T-cell (primary cell): ENCODE data around the gene FOXI1. TPM values are rescaled to one million over a fixed set of nuclear protein-coding genes. Genes with fewer than 3 reads are reported as not detected.

ENCODE experiments used
- ATAC-seq, 4 experiments: fragments of 200-7000 bp in 3 of 4; fragments of 150-1000 bp in 1 of 4; cut with Tn5 transposase; replicated peaks in 1 of 4; 1 replicate in 3 of 4; 2 replicates in 1 of 4; pipeline ENCODE4 v1.10.0; 2021; ENCODE audit warnings: moderate library complexity in 3 of 4, mild to moderate bottlenecking in 2 of 4, moderate number of reproducible peaks in 1 of 4
- CTCF ChIA-PET, 2 donors: fragments of 300-600 bp; sonication (Branson Sonifier 250); formaldehyde crosslinking; loops; one replicate each; lab custom pipeline; 2022; ENCODE audit warnings: antibody characterized with exemption in 2 of 2; lab: Charles Lee
- POLR2A ChIA-PET, 2 donors: fragments of 300-600 bp; sonication (Branson Sonifier 250); formaldehyde crosslinking; loops; one replicate each; lab custom pipeline; 2022; ENCODE audit warnings: antibody characterized with exemption in 2 of 2; lab: Charles Lee
- DNase-seq, 35 experiments: peaks; one replicate each; pipeline versions ENCODE4 v3.0.0 to v3.0.0-alpha.2; 2013 to 2023
- H3K27ac ChIP-seq: one replicate; pipeline ENCODE4 v1.5.1; 2013; ENCODE audit warnings: low read length
- H3K27me3 ChIP-seq, 2 experiments: replicated peaks in 1 of 2; 1 replicate in 1 of 2; 2 replicates in 1 of 2; pipeline versions ENCODE4 v1.6.1 to v1.7.0; 2013; ENCODE audit warnings: low read length in 1 of 2, mixed read lengths in 1 of 2; ENCODE audit not compliant: control insufficient read depth in 2 of 2, insufficient read depth in 2 of 2; ENCODE audit errors: extremely low read depth in 1 of 2
- H3K36me3 ChIP-seq, 2 donors: 1 replicate in 1 of 2; 2 replicates in 1 of 2; pipeline versions ENCODE4 v1.6.1 to v1.7.0; 2013; ENCODE audit warnings: low read length in 1 of 2; ENCODE audit not compliant: control insufficient read depth in 2 of 2, insufficient read depth in 1 of 2; ENCODE audit errors: extremely low read depth in 1 of 2
- H3K4me1 ChIP-seq, 2 experiments: 1 replicate in 1 of 2; 2 replicates in 1 of 2; pipeline versions ENCODE4 v1.6.1 to v1.7.0; 2013; ENCODE audit warnings: low read length in 2 of 2, mixed read lengths in 1 of 2; ENCODE audit not compliant: insufficient read depth in 2 of 2, control insufficient read depth in 1 of 2; ENCODE audit errors: extremely low read depth in 1 of 2
- H3K4me3 ChIP-seq, 2 donors: 1 replicate in 1 of 2; 2 replicates in 1 of 2; pipeline versions ENCODE4 v1.5.1 to v1.7.0; 2013; ENCODE audit warnings: mild to moderate bottlenecking in 2 of 2, low read length in 1 of 2, moderate library complexity in 1 of 2; ENCODE audit not compliant: control insufficient read depth in 1 of 2; ENCODE audit errors: extremely low read depth in 1 of 2
- H3K9me3 ChIP-seq: 2 replicates; pipeline ENCODE4 v1.7.0; 2013
- H3K27ac Mint-ChIP-seq, 2 donors: one replicate each; pipeline ENCODE4 v1.8.0; 2020 to 2021; ENCODE audit warnings: mild to moderate bottlenecking in 2 of 2, mixed read lengths in 2 of 2
- H3K27me3 Mint-ChIP-seq, 2 donors: one replicate each; pipeline ENCODE4 v1.8.0; 2021 to 2022; ENCODE audit warnings: mixed read lengths in 2 of 2
- H3K36me3 Mint-ChIP-seq: one replicate; pipeline ENCODE4 v1.8.0; 2021; ENCODE audit warnings: mixed read lengths
- H3K4me1 Mint-ChIP-seq, 3 donors: one replicate each; pipeline ENCODE4 v1.8.0; 2020 to 2022; ENCODE audit warnings: mixed read lengths in 3 of 3, mild to moderate bottlenecking in 1 of 3
- H3K4me3 Mint-ChIP-seq, 3 donors: one replicate each; pipeline ENCODE4 v1.8.0; 2020 to 2022; ENCODE audit warnings: mild to moderate bottlenecking in 3 of 3, mixed read lengths in 3 of 3, moderate library complexity in 3 of 3
- H3K9me3 Mint-ChIP-seq, 3 donors: one replicate each; pipeline ENCODE4 v1.8.0; 2020 to 2022; ENCODE audit warnings: mixed read lengths in 3 of 3
- WGBS: methylation state at CpG from one replicate; pipeline ENCODE4 v1.1.5; 2013; ENCODE audit warnings: missing lambda C conversion rate; ENCODE audit not compliant: insufficient coverage; 5-methylcytosine and 5-hydroxymethylcytosine counted together
- total RNA-seq, 35 experiments: library from RNA in 6 of 35; stranded (reverse) in 6 of 35; fragments of 120-200 nt in 1 of 35; gene quantifications; one replicate each; pipeline versions ENCODE4 v1.2.1 to v1.2.4 and lab custom pipeline; 2013 to 2026

FOXI1 gene
- total RNA-seq, 5 donors from 2014 or later (not counting 1 experiment from before 2014, with no cell fraction given) = 0.16 to 0.35 TPM; not detected in 3

- H3K27ac Mint-ChIP-seq = no peak overlapping the region
- Histone ChIP-seq H3K4me1 (no peaks in the 10 kb centered on the region), H3K9me3 (no peaks in the 10 kb centered on the region), H3K27me3 (no peaks in the 10 kb centered on the region), H3K27ac (no peak overlapping the region), H3K4me3 (no peak overlapping the region), H3K36me3 (no peaks in the 10 kb centered on the region)
- H3K9me3 Mint-ChIP-seq = no peaks in the 10 kb centered on the region
- ATAC-seq (no peak), DNase-seq (no peak)
- no peak overlapping the region for H3K4me3 Mint-ChIP-seq
- POLR2A ChIA-PET = interaction anchor here in 1 of 2 donors (0.6 kb wide), 1 partner anchor 537 kb away, joined by 3 read pairs; no protein-coding TSS in a partner anchor
- no peaks in the 10 kb centered on the region for H3K4me1 Mint-ChIP-seq
- H3K36me3 Mint-ChIP-seq = no peaks in the 10 kb centered on the region
- CTCF ChIA-PET = no interaction called here
- 82% methylated on average over 1 of the region's 2 CpGs for WGBS
- peaks cover 10 to 20% of the 10 kb centered on the region in 2 donors for H3K27me3 Mint-ChIP-seq
Observed at GRCh38 chr5:170117736-170118135, 12.0 kb downstream of the FOXI1 start.

- Histone ChIP-seq H3K4me1 (no peaks in the 10 kb centered on the region), H3K4me3 (no peak overlapping the region), H3K36me3 (no peaks in the 10 kb centered on the region), H3K27me3 (peaks cover 0 to 7% of the 10 kb centered on the region in 2 experiments), H3K9me3 (no peaks in the 10 kb centered on the region), H3K27ac (no peak overlapping the region)
- Mint-ChIP-seq H3K4me1 (no peaks in the 10 kb centered on the region), H3K36me3 (no peaks in the 10 kb centered on the region), H3K27me3 (peaks cover 18 to 20% of the 10 kb centered on the region in 2 donors), H3K27ac (no peak overlapping the region), H3K9me3 (peaks cover 0 to 4% (median 0%) of the 10 kb centered on the region in 3 donors), H3K4me3 (no peak overlapping the region)
- ATAC-seq (no peak), DNase-seq (no peak)
- no CpG with 5 or more reads among the region's 2 CpGs for WGBS
- CTCF ChIA-PET = no interaction called here
- POLR2A ChIA-PET = no interaction called here
Observed at GRCh38 chr5:170120576-170120975, 14.9 kb downstream of the FOXI1 start.

GRCh38 chr5:170121321-170121720 is 15.6 kb downstream of the FOXI1 start:
- Histone ChIP-seq H3K4me3 (no peak overlapping the region), H3K4me1 (no peaks in the 10 kb centered on the region), H3K27ac (no peak overlapping the region), H3K27me3 (peaks cover 0 to 7% of the 10 kb centered on the region in 2 experiments), H3K9me3 (peaks cover 2% of the 10 kb centered on the region), H3K36me3 (no peaks in the 10 kb centered on the region)
- peaks cover 5 to 12% (median 7%) of the 10 kb centered on the region in 3 donors for H3K9me3 Mint-ChIP-seq
- no peaks in the 10 kb centered on the region for H3K4me1 Mint-ChIP-seq
- peaks cover 19 to 28% of the 10 kb centered on the region in 2 donors for H3K27me3 Mint-ChIP-seq
- no CpG with 5 or more reads among the region's 7 CpGs for WGBS
- no peaks in the 10 kb centered on the region for H3K36me3 Mint-ChIP-seq
- no peak overlapping the region for H3K27ac Mint-ChIP-seq
- H3K4me3 Mint-ChIP-seq = no peak overlapping the region
- DNase-seq (no peak), ATAC-seq (no peak)
- POLR2A ChIA-PET = no interaction called here
- CTCF ChIA-PET = no interaction called here

GRCh38 chr5:170126061-170126460 is 20.4 kb downstream of the FOXI1 start:
- ChIA-PET CTCF (interaction anchor here (0.5 to 0.6 kb wide), 2 partner anchors 58 to 290 kb away, joined by 3 read pairs; no protein-coding TSS in a partner anchor), POLR2A (no interaction called here)
- Mint-ChIP-seq H3K36me3 (no peaks in the 10 kb centered on the region), H3K4me1 (no peaks in the 10 kb centered on the region), H3K9me3 (peaks cover 5 to 23% (median 13%) of the 10 kb centered on the region in 3 donors), H3K27me3 (peaks cover 27 to 29% of the 10 kb centered on the region in 2 donors), H3K4me3 (no peak overlapping the region), H3K27ac (no peak overlapping the region)
- Histone ChIP-seq H3K27ac (no peak overlapping the region), H3K9me3 (peaks cover 5% of the 10 kb centered on the region), H3K4me1 (no peaks in the 10 kb centered on the region), H3K36me3 (no peaks in the 10 kb centered on the region), H3K27me3 (peaks cover 0 to 7% of the 10 kb centered on the region in 2 experiments), H3K4me3 (no peak overlapping the region)
- DNase-seq = no peak
- ATAC-seq = no peak
- WGBS = 100% methylated on average over 1 of the region's 1 CpG

- no peak for ATAC-seq
Observed at GRCh38 chr5:170126626-170127025, 20.9 kb downstream of the FOXI1 start.

GRCh38 chr5:170131235-170131634 is 25.5 kb downstream of the FOXI1 start:
- Mint-ChIP-seq H3K4me1 (no peaks in the 10 kb centered on the region), H3K36me3 (no peaks in the 10 kb centered on the region), H3K27ac (no peak overlapping the region), H3K4me3 (no peak overlapping the region), H3K9me3 (peaks cover 0 to 12% (median 7%) of the 10 kb centered on the region in 3 donors), H3K27me3 (peaks cover 25 to 44% of the 10 kb centered on the region in 2 donors)
- ATAC-seq = no peak
- no peak for DNase-seq
- no peaks in the 10 kb centered on the region for H3K27me3 ChIP-seq
- H3K36me3 ChIP-seq = no peaks in the 10 kb centered on the region
- H3K9me3 ChIP-seq = peaks cover 4% of the 10 kb centered on the region
- CTCF ChIA-PET = no interaction called here
- no peaks in the 10 kb centered on the region for H3K4me1 ChIP-seq
- WGBS = 91% methylated on average over 1 of the region's 3 CpGs
- H3K27ac ChIP-seq = no peak overlapping the region
- no peak overlapping the region for H3K4me3 ChIP-seq
- POLR2A ChIA-PET = no interaction called here

More at GRCh38 chr5:170126626-170127025, 20.9 kb downstream of the FOXI1 start:
- Histone ChIP-seq H3K9me3 (peaks cover 5% of the 10 kb centered on the region), H3K4me3 (no peak overlapping the region), H3K36me3 (no peaks in the 10 kb centered on the region), H3K4me1 (no peaks in the 10 kb centered on the region), H3K27ac (no peak overlapping the region), H3K27me3 (peaks cover 0 to 7% of the 10 kb centered on the region in 2 experiments)
- CTCF ChIA-PET = interaction anchor here in 1 of 2 donors (0.6 kb wide), 1 partner anchor 58 kb away, joined by 3 read pairs; no protein-coding TSS in a partner anchor
- H3K27ac Mint-ChIP-seq = no peak overlapping the region
- H3K4me1 Mint-ChIP-seq = no peaks in the 10 kb centered on the region
- POLR2A ChIA-PET = no interaction called here
- no peak overlapping the region for H3K4me3 Mint-ChIP-seq
- no peaks in the 10 kb centered on the region for H3K36me3 Mint-ChIP-seq
- WGBS = no CpG with 5 or more reads among the region's 1 CpG
- no peak for DNase-seq
- peaks cover 26 to 29% of the 10 kb centered on the region in 2 donors for H3K27me3 Mint-ChIP-seq
- H3K9me3 Mint-ChIP-seq = peaks cover 5 to 23% (median 13%) of the 10 kb centered on the region in 3 donors
